H1 (cell line): Measurements from ENCODE around the gene EEF2. TPM values are rescaled to one million over a fixed set of nuclear protein-coding genes. Genes with fewer than 3 reads are reported as not detected.

Experiments
- CTCF ChIA-PET: fragments of 300-600 bp; sonication (Branson Sonifier 250); formaldehyde crosslinking; loops from one replicate; lab custom pipeline; 2021; ENCODE audit not compliant: partially characterized antibody; lab: Charles Lee
- POLR2A ChIA-PET: fragments of 300-600 bp; sonication (Branson Sonifier 250); formaldehyde crosslinking; loops from one replicate; lab custom pipeline; 2021; ENCODE audit warnings: inconsistent platforms; ENCODE audit not compliant: partially characterized antibody; lab: Charles Lee
- DNase-seq, 2 experiments: peaks; one replicate each; pipeline versions ENCODE4 v3.0.0 to v3.0.0-alpha.2; 2010 to 2022; ENCODE audit warnings: low spot score in 2 of 2, low read depth in 1 of 2, mixed read lengths in 1 of 2
- FAIRE-seq: peaks from 2 replicates; lab custom pipeline; 2011; peaks lifted over from hg19 to GRCh38; lab: Jason Lieb, UNC
- H2AFZ ChIP-seq: 2 replicates; pipeline ENCODE4 v1.8.1; 2012; ENCODE audit warnings: low read length, inconsistent platforms
- H2AK5ac ChIP-seq: 2 replicates; pipeline ENCODE4 v1.6.1; 2013; ENCODE audit warnings: low read depth, low read length
- H2BK120ac ChIP-seq: replicated peaks from 2 replicates; pipeline ENCODE3; 2013; ENCODE audit warnings: low read depth, low read length, inconsistent platforms
- H2BK12ac ChIP-seq: 2 replicates; pipeline ENCODE4 v1.6.1; 2013; ENCODE audit warnings: low read depth, low read length
- H2BK15ac ChIP-seq: 2 replicates; pipeline ENCODE4 v1.6.1; 2013; ENCODE audit warnings: low read length
- H2BK20ac ChIP-seq: 2 replicates; pipeline ENCODE4 v1.6.1; 2013; ENCODE audit warnings: low read length
- H2BK5ac ChIP-seq: 2 replicates; pipeline ENCODE4 v1.6.1; 2013; ENCODE audit warnings: low read depth, low read length
- H3K14ac ChIP-seq: 2 replicates; pipeline ENCODE4 v1.6.1; 2013; ENCODE audit warnings: inconsistent platforms; ENCODE audit not compliant: insufficient read length
- H3K18ac ChIP-seq: 2 replicates; pipeline ENCODE4 v1.6.1; 2013; ENCODE audit warnings: low read length; ENCODE audit errors: extremely low read depth
- H3K23ac ChIP-seq: 2 replicates; pipeline ENCODE4 v1.6.1; 2013; ENCODE audit warnings: inconsistent platforms; ENCODE audit not compliant: insufficient read length
- H3K23me2 ChIP-seq: 2 replicates; pipeline ENCODE4 v1.6.1; 2013; ENCODE audit warnings: low read depth, low read length
- H3K27ac ChIP-seq: 2 replicates; pipeline ENCODE4 v1.6.1; 2011; ENCODE audit warnings: low read depth, low read length, inconsistent platforms
- H3K27me3 ChIP-seq, 4 experiments: replicated peaks in 1 of 4; 1 replicate in 1 of 4; 2 replicates in 3 of 4; pipeline versions ENCODE4 v1.6.1 to v1.8.1; 2011 to 2013; ENCODE audit warnings: low read length in 3 of 4, mild to moderate bottlenecking in 3 of 4, inconsistent platforms in 2 of 4, mixed read lengths in 2 of 4, moderate library complexity in 1 of 4; ENCODE audit not compliant: control insufficient read depth in 3 of 4, insufficient read depth in 3 of 4; ENCODE audit errors: extremely low read depth in 1 of 4
- H3K36me3 ChIP-seq, 4 experiments: 2 replicates each; pipeline versions ENCODE4 v1.6.1 to v1.8.1; 2011 to 2013; ENCODE audit warnings: mild to moderate bottlenecking in 4 of 4, low read length in 3 of 4, moderate library complexity in 2 of 4, control low read depth in 1 of 4, inconsistent platforms in 1 of 4; ENCODE audit not compliant: insufficient read depth in 4 of 4, control insufficient read depth in 2 of 4
- H3K4ac ChIP-seq: replicated peaks from 2 replicates; pipeline ENCODE3; 2013; ENCODE audit warnings: low read length, low read depth, mixed read lengths, inconsistent platforms; ENCODE audit not compliant: insufficient read length
- H3K4me1 ChIP-seq, 4 experiments: replicated peaks in 1 of 4; 1 replicate in 1 of 4; 2 replicates in 3 of 4; pipeline versions ENCODE4 v1.6.1 to v1.8.1; 2011 to 2013; ENCODE audit warnings: low read length in 3 of 4, inconsistent platforms in 2 of 4, mixed read lengths in 1 of 4; ENCODE audit not compliant: insufficient read depth in 4 of 4, control insufficient read depth in 3 of 4
- H3K4me2 ChIP-seq, 2 experiments: 2 replicates each; pipeline versions ENCODE4 v1.6.1 to v1.8.1; 2011 to 2013; ENCODE audit warnings: low read depth in 2 of 2, low read length in 2 of 2, control low read depth in 1 of 2, inconsistent platforms in 1 of 2, mild to moderate bottlenecking in 1 of 2; ENCODE audit not compliant: insufficient read depth in 1 of 2
- H3K4me3 ChIP-seq, 4 experiments: fragments of 200-600, 300-600 bp in 1 of 4; sonication (generic), shearing (Covaris generic), sonication (Bioruptor Twin) in 1 of 4; 2 replicates each; pipeline versions ENCODE4 v1.5.1 to v1.8.1; 2011 to 2016; ENCODE audit warnings: low read length in 4 of 4, low read depth in 3 of 4, control low read depth in 2 of 4, inconsistent platforms in 2 of 4, mild to moderate bottlenecking in 2 of 4, mixed read lengths in 1 of 4, moderate library complexity in 1 of 4; ENCODE audit not compliant: insufficient read depth in 2 of 4; ENCODE audit errors: extremely low read depth in 1 of 4
- H3K56ac ChIP-seq: replicated peaks from 2 replicates; pipeline ENCODE3; 2013; ENCODE audit warnings: low read depth, mild to moderate bottlenecking, mixed read lengths, low read length, inconsistent platforms; ENCODE audit not compliant: insufficient read length
- H3K79me1 ChIP-seq: 2 replicates; pipeline ENCODE4 v1.6.1; 2013; ENCODE audit warnings: low read depth, low read length, control low read depth
- H3K79me2 ChIP-seq, 2 experiments: 2 replicates each; pipeline versions ENCODE4 v1.6.1 to v1.8.1; 2012 to 2013; ENCODE audit warnings: low read length in 2 of 2, mild to moderate bottlenecking in 2 of 2, inconsistent platforms in 1 of 2; ENCODE audit not compliant: insufficient read depth in 2 of 2, control insufficient read depth in 1 of 2
- H3K9ac ChIP-seq, 4 experiments: replicated peaks in 1 of 4; 1 replicate in 1 of 4; 2 replicates in 3 of 4; pipeline versions ENCODE4 v1.6.1 to v1.8.1; 2011 to 2013; ENCODE audit warnings: low read depth in 3 of 4, low read length in 3 of 4, control low read depth in 2 of 4, mild to moderate bottlenecking in 2 of 4, moderate library complexity in 2 of 4, inconsistent platforms in 1 of 4; ENCODE audit errors: extremely low read depth in 1 of 4
- H3K9me3 ChIP-seq, 2 experiments: 2 replicates each; pipeline versions ENCODE4 v1.6.1 to v1.8.1; 2012 to 2013; ENCODE audit warnings: mild to moderate bottlenecking in 2 of 2, moderate library complexity in 2 of 2, control low read depth in 1 of 2, inconsistent platforms in 1 of 2, low read depth in 1 of 2, low read length in 1 of 2, mixed read lengths in 1 of 2; ENCODE audit not compliant: insufficient read depth in 2 of 2
- H4K20me1 ChIP-seq, 2 experiments: replicated peaks in 1 of 2; 2 replicates each; pipeline versions ENCODE3 to v1.8.1; 2011 to 2013; ENCODE audit warnings: inconsistent platforms in 2 of 2, low read length in 2 of 2, mild to moderate bottlenecking in 1 of 2; ENCODE audit not compliant: insufficient read depth in 2 of 2, control insufficient read depth in 1 of 2
- H4K5ac ChIP-seq: 2 replicates; pipeline ENCODE4 v1.6.1; 2013; ENCODE audit warnings: low read length, low read depth, mixed read lengths, inconsistent platforms; ENCODE audit not compliant: insufficient read length
- H4K8ac ChIP-seq: 2 replicates; pipeline ENCODE4 v1.8.0; 2013; ENCODE audit warnings: mild to moderate bottlenecking, moderate library complexity, low read length, inconsistent platforms; ENCODE audit not compliant: insufficient read depth; ENCODE audit errors: extremely low read depth
- H4K91ac ChIP-seq: replicated peaks from 2 replicates; pipeline ENCODE3; 2013; ENCODE audit warnings: low read length, mixed read lengths, inconsistent platforms; ENCODE audit not compliant: insufficient read length
- EZH2 ChIP-seq: fragments of 200-600 bp; sonication (generic); IDR thresholded peaks from 2 replicates; pipeline ENCODE4 v1.7.1; 2012; ENCODE audit warnings: low read depth, mild to moderate bottlenecking, moderate library complexity, low read length, inconsistent platforms; ENCODE audit not compliant: severe bottlenecking
- HDAC6 ChIP-seq: IDR thresholded peaks from one replicate; pipeline ENCODE4 v1.7.1; 2012; ENCODE audit warnings: low read depth, mild to moderate bottlenecking, inconsistent platforms, low read length, moderate library complexity
- POU5F1 ChIP-seq: IDR thresholded peaks from 2 replicates; pipeline ENCODE4 v1.6.1; 2011; ENCODE audit warnings: low read depth, mild to moderate bottlenecking, low read length, moderate library complexity
- TBP ChIP-seq: IDR thresholded peaks from 2 replicates; pipeline ENCODE4 v1.6.1; 2011; ENCODE audit warnings: low read depth, low read length, improper control_type of control experiment
- WGBS, 2 experiments: shearing (Covaris generic) in 1 of 2; methylation state at CpG; one replicate each; pipeline versions ENCODE4 v1.1.6 to v1.1.7; 2013 to 2015; ENCODE audit warnings: low lambda C conversion rate in 2 of 2, mixed read lengths in 2 of 2, inconsistent platforms in 1 of 2, low coverage in 1 of 2, missing lambda C conversion rate in 1 of 2; ENCODE audit not compliant: insufficient replicate concordance in 2 of 2, insufficient coverage in 1 of 2, insufficient read length in 1 of 2; ENCODE audit errors: extremely low coverage in 1 of 2, missing lambda C conversion rate in 1 of 2; 5-methylcytosine and 5-hydroxymethylcytosine counted together
- long read RNA-seq, 2 experiments: library from RNA in 1 of 2; library from capped mRNA in 1 of 2; stranded (forward); transcript quantifications; one replicate each; pipeline ENCODE4 v2.0.0, GENCODE V29; 2021; ENCODE audit warnings: inconsistent platforms in 1 of 2
- polyA minus RNA-seq, 3 experiments: library from RNA; depleted of rRNA, polyadenylated mRNA; stranded (reverse); fragments of >200 nt; gene quantifications; 1 replicate in 2 of 3; 2 replicates in 1 of 3; pipeline ENCODE4 v1.2.3, GENCODE V29; 2011
- polyA plus RNA-seq, 7 experiments: library from polyadenylated mRNA; depleted of rRNA in 3 of 7; stranded (reverse) in 5 of 7; unstranded in 2 of 7; fragments of >200 nt in 5 of 7; fragments of 200-250 nt in 2 of 7; gene quantifications; 1 replicate in 5 of 7; 2 replicates in 1 of 7; 4 replicates in 1 of 7; pipeline versions ENCODE4 v1.2.1 to v1.2.3, GENCODE V29; 2011 to 2013; ENCODE audit warnings: missing spikeins in 2 of 7, mixed read lengths in 2 of 7
- total RNA-seq: library from RNA; stranded (reverse); fragmentation: NEBNext Ultra II Directional; extraction: Animal tissue kit (Norgen Biotek cat#: 25700); gene quantifications from 2 replicates; pipeline ENCODE4 v1.2.1, GENCODE V29; 2021
- TF ChIP-seq, protein P1 (sequence below): IDR thresholded peaks from 2 replicates; pipeline ENCODE4 v1.6.1; 2012; ENCODE audit warnings: inconsistent platforms
- TF ChIP-seq, protein P2 (sequence below): IDR thresholded peaks from 2 replicates; pipeline ENCODE4 v1.6.1; 2011; ENCODE audit warnings: low read depth, mild to moderate bottlenecking, low read length; ENCODE audit not compliant: insufficient read depth

Gene EEF2
- 3,380 and 3,443 TPM in 2 replicates for total RNA-seq
- polyA plus RNA-seq (2011; rRNA removed): 1,554 and 2,482 TPM in 2 replicates
- polyA plus RNA-seq (2011; cell fraction: cytosol; rRNA removed): 2,432 TPM
- polyA plus RNA-seq (2011; cell fraction: nucleus; rRNA removed): 2,476 TPM
- 3,535 to 4,309 TPM (median 3,652 TPM) in 4 replicates for polyA plus RNA-seq (2012, experiment 1 of 2)
- 3,970 TPM for polyA plus RNA-seq (2012, experiment 2 of 2)
- 1,821 TPM for polyA plus RNA-seq (2013, experiment 1 of 2)
- 1,896 TPM for polyA plus RNA-seq (2013, experiment 2 of 2)
- polyA minus RNA-seq (2011; rRNA and poly(A)+ RNA removed): 1,497 and 1,567 TPM in 2 replicates
- 2,226 TPM for polyA minus RNA-seq (2011; cell fraction: cytosol; rRNA and poly(A)+ RNA removed)
- 1,168 TPM for polyA minus RNA-seq (2011; cell fraction: nucleus; rRNA and poly(A)+ RNA removed)
- long read RNA-seq, experiment 1, transcript EEF2-201 (15 exons, 3,164 nt): major isoform, 465 of 2,644 reads
- long read RNA-seq, experiment 1, transcript EEF2-202 (2 exons, 580 nt): minor isoform, 72 of 2,644 reads
- long read RNA-seq, experiment 1, partial matches to known transcripts: 2,041 of 2,644 reads
- long read RNA-seq, experiment 1, other reads (novel, unspliced or antisense): 66 of 2,644 reads
- long read RNA-seq, experiment 2, transcript EEF2-201 (15 exons, 3,164 nt): major isoform, 179 of 751 reads
- long read RNA-seq, experiment 2, partial matches to known transcripts: 570 of 751 reads
- long read RNA-seq, experiment 2, other reads (novel, unspliced or antisense): 2 of 751 reads

DNA sequence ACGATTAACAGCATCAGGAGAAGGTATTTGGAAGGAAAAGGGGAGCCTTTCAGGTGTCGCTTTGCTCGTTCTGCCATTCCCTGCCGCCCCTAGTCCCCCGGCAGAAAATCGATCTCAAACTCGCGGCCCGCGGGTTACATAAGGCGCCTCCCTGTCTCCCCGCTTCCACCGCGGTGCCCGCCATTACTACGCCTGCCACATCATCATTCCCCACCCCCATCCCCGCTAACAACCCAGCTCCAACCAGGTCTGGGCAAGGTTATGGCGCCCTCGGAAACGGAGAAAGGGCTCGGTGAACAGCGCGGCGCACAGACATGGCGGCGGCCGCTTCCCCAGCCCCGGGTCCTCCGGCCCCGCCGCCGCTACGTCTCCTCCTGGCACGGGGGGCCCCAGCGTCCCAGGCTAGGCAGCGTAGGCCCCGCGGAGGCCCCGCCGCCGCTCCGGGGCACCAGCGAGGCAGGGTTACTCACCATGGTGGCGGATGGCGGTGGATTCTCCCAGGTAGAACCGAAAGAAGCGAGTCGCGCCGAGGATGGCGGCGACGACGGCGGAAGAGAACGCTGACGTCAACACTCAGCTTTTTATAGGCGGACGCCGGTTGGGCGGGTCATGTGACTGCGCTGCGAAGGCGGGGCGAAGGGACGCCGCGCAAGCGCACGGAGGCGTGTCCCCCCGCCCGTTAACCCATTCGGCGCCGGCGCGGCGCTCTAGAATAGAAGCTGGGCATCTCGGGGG, at the start of gene EEF2:
Gene EEF2, minus strand, starts transcription at position 556 of the 735 bp plus-strand sequence. Its CDS starts 83 bp downstream, at position 473.
- Histone ChIP-seq H4K5ac (peak within 1 kb of the TSS; percentile 85), H3K79me1 (peaks cover 13% of the 10 kb centered on the region), H3K27me3 (no peaks in the 10 kb centered on the region), H2BK20ac (no peak within 1 kb of the TSS), H3K23me2 (peaks cover 8% of the 10 kb centered on the region), H3K9ac (peak within 1 kb of the TSS; percentile 95 to 99 (median 98)), H4K91ac (peak within 1 kb of the TSS; percentile 86), H3K36me3 (peaks cover 40 to 46% (median 42%) of the 10 kb centered on the region in 4 experiments), H3K4me2 (peak within 1 kb of the TSS; percentile 95 to 97), H3K14ac (peak within 1 kb of the TSS; percentile 99), H3K23ac (peak within 1 kb of the TSS; percentile 22), H3K79me2 (peaks cover 19 to 52% of the 10 kb centered on the region in 2 experiments), H3K56ac (peak within 1 kb of the TSS; percentile 95), H4K8ac (peak within 1 kb of the TSS; percentile 99), H3K4me1 (peaks cover 2 to 16% (median 10%) of the 10 kb centered on the region in 4 experiments), H2BK5ac (peak within 1 kb of the TSS; percentile 95), H3K27ac (peak within 1 kb of the TSS; percentile 84), H2BK15ac (no peak within 1 kb of the TSS), H4K20me1 (peaks cover 47 to 48% of the 10 kb centered on the region in 2 experiments), H2AK5ac (peak within 1 kb of the TSS; percentile 82; the same call in 1 of the 2 replicates), H2AFZ (peak within 1 kb of the TSS; percentile 59; the same call in 1 of the 2 replicates), H3K9me3 (no peaks in the 10 kb centered on the region), H3K4ac (peak within 1 kb of the TSS; percentile 79), H3K4me3 (peak within 1 kb of the TSS; percentile 79 to 99 (median 98)), H2BK120ac (no peak within 1 kb of the TSS), H3K18ac (peak within 1 kb of the TSS; percentile 85), H2BK12ac (no peak within 1 kb of the TSS; the same call in 1 of the 2 replicates)
- POLR2A ChIA-PET: interaction anchor here (0.6 to 12.0 kb wide), 99 partner anchors 9 to 1507 kb away, joined by 3 to 870 read pairs (median 4); partner anchors contain the start of genes APBA3, ATCAY, DAPK3 and MRPL54
- 3% methylated on average over 64 of the region's 80 CpGs; no CpG with 5 or more reads in 1 of the 2 experiments for WGBS, 2 experiments
- CTCF ChIA-PET: interaction anchor here (0.7 to 1.6 kb wide), 5 partner anchors 13 to 156 kb away, joined by 3 to 8 read pairs (median 3); partner anchors contain the start of gene DAPK3
- FAIRE-seq (no peak), DNase-seq (peak in 1 of 2 experiments; percentile 93)
- TF ChIP-seq HDAC6: no peak
- TF ChIP-seq, protein P1, sequence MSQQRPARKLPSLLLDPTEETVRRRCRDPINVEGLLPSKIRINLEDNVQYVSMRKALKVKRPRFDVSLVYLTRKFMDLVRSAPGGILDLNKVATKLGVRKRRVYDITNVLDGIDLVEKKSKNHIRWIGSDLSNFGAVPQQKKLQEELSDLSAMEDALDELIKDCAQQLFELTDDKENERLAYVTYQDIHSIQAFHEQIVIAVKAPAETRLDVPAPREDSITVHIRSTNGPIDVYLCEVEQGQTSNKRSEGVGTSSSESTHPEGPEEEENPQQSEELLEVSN: no peak; the same call in 1 of the 2 replicates
- peak; percentile 98 for TF ChIP-seq TBP
- TF ChIP-seq, protein P2, sequence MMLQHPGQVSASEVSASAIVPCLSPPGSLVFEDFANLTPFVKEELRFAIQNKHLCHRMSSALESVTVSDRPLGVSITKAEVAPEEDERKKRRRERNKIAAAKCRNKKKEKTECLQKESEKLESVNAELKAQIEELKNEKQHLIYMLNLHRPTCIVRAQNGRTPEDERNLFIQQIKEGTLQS: peak; percentile 91
- TF ChIP-seq POU5F1: peak; percentile 45; the same call in 1 of the 2 replicates
- no peak for TF ChIP-seq EZH2
